PC-9 (cell line): ENCODE data around the gene ASRGL1.

ENCODE experiments used
- EZH2 ChIP-seq: fragments of 200-600 bp; sonication (generic); IDR thresholded peaks from 2 replicates; pipeline ENCODE4 v1.8.0; 2017; ENCODE audit warnings: antibody characterized with exemption, low read depth
- TF ChIP-seq, protein P1 (sequence below): fragments of 200-600 bp; sonication (generic); conservative IDR thresholded peaks from 2 replicates; pipeline ENCODE4 v1.6.1; 2017; ENCODE audit warnings: mixed run types, antibody characterized with exemption, mild to moderate bottlenecking, moderate library complexity

GRCh38 chr11:62421996-62422395 is 84.7 kb downstream of the ASRGL1 start:
- TF ChIP-seq, protein P1, sequence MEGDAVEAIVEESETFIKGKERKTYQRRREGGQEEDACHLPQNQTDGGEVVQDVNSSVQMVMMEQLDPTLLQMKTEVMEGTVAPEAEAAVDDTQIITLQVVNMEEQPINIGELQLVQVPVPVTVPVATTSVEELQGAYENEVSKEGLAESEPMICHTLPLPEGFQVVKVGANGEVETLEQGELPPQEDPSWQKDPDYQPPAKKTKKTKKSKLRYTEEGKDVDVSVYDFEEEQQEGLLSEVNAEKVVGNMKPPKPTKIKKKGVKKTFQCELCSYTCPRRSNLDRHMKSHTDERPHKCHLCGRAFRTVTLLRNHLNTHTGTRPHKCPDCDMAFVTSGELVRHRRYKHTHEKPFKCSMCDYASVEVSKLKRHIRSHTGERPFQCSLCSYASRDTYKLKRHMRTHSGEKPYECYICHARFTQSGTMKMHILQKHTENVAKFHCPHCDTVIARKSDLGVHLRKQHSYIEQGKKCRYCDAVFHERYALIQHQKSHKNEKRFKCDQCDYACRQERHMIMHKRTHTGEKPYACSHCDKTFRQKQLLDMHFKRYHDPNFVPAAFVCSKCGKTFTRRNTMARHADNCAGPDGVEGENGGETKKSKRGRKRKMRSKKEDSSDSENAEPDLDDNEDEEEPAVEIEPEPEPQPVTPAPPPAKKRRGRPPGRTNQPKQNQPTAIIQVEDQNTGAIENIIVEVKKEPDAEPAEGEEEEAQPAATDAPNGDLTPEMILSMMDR: no peak
- no peak for TF ChIP-seq EZH2
